ENCODE measurements around the gene GPRC5A.

DNA sequence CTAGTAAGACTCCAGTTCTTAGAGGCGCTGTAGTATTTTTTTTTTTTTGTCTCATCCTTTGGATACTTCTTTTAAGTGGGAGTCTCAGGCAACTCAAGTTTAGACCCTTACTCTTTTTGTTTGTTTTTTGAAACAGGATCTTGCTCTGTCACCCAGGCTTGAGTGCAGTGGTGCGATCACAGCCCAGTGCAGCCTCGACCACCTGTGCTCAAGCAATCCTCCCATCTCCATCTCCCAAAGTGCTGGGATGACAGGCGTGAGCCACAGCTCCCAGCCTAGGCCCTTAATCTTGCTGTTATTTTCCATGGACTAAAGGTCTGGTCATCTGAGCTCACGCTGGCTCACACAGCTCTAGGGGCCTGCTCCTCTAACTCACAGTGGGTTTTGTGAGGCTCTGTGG, 21.3 kb downstream of the GPRC5A start:
- TF ChIP-seq, protein P1, sequence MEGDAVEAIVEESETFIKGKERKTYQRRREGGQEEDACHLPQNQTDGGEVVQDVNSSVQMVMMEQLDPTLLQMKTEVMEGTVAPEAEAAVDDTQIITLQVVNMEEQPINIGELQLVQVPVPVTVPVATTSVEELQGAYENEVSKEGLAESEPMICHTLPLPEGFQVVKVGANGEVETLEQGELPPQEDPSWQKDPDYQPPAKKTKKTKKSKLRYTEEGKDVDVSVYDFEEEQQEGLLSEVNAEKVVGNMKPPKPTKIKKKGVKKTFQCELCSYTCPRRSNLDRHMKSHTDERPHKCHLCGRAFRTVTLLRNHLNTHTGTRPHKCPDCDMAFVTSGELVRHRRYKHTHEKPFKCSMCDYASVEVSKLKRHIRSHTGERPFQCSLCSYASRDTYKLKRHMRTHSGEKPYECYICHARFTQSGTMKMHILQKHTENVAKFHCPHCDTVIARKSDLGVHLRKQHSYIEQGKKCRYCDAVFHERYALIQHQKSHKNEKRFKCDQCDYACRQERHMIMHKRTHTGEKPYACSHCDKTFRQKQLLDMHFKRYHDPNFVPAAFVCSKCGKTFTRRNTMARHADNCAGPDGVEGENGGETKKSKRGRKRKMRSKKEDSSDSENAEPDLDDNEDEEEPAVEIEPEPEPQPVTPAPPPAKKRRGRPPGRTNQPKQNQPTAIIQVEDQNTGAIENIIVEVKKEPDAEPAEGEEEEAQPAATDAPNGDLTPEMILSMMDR (IDR thresholded peaks at IDR 0.05): no peak
- no peak for TF ChIP-seq POLR2A (IDR thresholded peaks at IDR 0.05)
